T-helper 2 cell (primary cell): Measurements from ENCODE around the gene TFPI.
"Not testable (repeated sequence)": the region's sequence is repeated elsewhere in the genome, so short reads cannot be mapped to it uniquely, and the experiment has no call there.

Source experiments
- DNase-seq, 5 experiments: peaks; one replicate each; pipeline versions ENCODE4 v3.0.0 to v3.0.0-alpha.2; 2012 to 2022
- total RNA-seq, 2 donors: gene quantifications; one replicate each; lab custom pipeline; 2026; lab: John Stamatoyannopoulos, UW

TFPI gene
- total RNA-seq = 0 to 0.67 reads per million in 2 donors

DNA sequence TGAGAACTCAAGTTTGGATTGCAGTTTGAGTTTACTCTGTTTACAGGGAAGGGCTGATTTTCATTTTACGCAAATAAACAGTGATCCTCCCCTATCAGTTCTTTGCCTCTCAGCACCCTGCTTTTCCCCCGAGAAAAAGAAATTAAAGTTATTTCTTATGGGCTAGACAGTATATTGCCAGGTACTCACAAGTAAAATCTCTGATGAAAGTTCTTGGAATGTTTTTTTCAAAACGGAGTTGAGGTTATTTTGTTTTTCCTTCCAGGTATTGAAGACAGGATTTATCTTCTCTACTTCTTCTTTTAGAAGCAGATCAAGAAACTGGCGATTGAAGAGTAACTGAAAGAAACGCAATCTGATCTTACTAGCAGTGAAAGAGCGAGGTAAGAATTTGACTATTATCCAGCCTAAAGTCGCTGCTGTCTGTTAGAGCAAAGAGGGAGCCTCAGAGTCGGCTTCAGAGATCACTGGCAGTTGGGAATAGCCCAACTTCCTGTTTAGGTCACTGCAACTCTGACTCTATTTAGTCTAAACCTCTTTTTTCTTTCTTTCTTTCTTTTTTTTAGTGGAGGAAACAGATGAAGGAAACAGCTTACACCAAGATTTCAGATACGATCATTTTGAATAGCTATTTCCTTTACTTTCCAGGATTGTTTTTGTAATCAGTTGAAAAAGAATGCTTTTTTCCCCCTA, at the start of gene TFPI:
Gene TFPI, minus strand, starts transcription at position 425 of the 693 bp plus-strand sequence. CDS start 50,667 bp downstream, outside the sequence.
- peak in 1 of 5 experiments; percentile 1 for DNase-seq

GRCh38 chr2:187594801-187595200, 40.6 kb upstream of the TFPI start:
- DNase-seq = no peak

DNA sequence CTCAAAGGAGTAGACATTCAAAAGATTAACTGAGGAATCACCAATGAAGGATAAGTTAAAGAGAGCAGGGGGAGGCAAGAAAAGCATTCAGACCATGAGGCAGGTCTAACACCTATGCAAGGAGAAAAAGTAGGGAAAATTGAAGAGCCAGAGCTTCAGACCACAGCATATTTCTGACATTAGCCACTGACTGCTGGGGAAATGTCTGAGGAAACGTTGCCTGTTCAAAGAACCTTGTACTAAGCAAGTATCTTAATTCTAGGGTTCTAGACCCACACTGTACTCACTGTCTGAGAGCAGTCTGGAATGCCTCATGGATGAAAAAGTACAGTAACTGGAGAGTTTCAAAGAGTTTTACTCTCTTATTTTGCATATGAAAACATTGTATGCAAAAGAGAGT, 39.5 kb upstream of the TFPI start:
- no peak for DNase-seq

DNA sequence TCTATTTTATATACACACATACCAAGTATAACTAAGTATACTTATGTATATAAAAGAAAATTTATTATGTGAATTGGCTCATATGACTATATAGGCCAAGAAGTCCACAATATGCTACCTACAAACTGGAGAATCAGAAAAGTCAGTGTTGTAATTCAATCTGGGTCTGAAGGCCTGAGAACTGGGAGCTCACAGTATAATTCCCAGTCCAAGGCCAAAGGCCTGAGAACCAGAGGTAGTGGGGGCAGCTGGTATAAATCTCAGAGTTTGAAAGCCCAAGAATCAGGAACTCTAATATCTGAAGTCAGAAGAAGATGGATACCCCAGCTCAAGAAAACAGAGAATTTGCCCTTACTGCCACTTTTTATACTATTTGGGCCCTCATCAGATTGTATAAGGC, 38.9 kb upstream of the TFPI start:
- no peak for DNase-seq

DNA sequence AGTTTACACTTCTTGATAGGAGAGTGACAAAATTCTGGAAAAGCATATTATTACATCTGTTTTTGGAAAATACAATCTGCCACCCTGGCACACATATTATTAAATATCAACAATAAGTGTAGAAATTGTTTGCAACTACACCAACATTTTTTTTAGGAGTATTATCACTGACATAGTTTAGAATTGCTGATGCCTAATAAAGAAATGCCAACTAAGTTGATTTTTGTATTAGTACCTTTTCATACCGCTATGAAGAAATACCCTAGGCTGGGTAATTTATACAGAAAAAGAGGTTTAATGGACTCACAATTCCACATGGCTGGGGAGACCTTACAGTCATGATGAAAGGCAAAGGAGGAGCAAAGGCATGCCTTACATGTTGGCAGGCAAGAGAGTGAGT, 35.9 kb upstream of the TFPI start:
- no peak for DNase-seq

GRCh38 chr2:187586011-187586641, 31.9 kb upstream of the TFPI start:
- peak in 1 of 5 experiments; percentile 61 for DNase-seq

- peak in 1 of 5 experiments; percentile 38 for DNase-seq
Measured at GRCh38 chr2:187581125-187581896, 27.1 kb upstream of the TFPI start.

DNA sequence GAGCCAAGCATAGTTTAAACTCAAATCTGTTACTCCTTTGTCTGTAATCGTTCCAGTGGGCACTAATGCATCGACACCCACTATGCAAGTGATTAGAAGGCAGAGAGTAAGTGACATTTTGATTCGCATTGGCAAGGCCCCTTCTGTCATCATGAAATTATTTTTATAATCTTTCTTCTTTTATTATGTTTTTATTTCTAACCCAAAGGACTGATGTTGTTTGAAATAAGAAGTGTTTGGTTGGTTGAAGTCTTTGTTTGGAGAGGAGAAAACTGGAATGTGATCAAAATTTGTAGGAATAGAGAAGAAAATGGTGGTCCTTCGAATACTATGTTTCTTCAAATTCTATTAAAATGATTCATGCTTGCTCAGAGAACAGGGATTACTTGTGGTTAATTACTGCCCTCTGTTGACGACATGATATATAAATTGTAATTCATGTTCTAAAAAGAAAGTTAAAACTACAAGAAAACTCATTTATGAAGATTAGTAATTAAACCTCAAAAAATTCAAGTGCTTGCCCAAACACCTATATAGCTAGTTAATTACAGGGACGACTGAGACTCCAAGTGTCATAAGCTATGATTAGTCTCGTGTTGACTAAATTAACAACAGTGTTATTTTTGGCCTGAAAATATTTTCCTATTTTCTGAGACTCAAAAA, 26.4 kb upstream of the TFPI start:
- peak in 1 of 5 experiments; percentile 19 for DNase-seq

DNA sequence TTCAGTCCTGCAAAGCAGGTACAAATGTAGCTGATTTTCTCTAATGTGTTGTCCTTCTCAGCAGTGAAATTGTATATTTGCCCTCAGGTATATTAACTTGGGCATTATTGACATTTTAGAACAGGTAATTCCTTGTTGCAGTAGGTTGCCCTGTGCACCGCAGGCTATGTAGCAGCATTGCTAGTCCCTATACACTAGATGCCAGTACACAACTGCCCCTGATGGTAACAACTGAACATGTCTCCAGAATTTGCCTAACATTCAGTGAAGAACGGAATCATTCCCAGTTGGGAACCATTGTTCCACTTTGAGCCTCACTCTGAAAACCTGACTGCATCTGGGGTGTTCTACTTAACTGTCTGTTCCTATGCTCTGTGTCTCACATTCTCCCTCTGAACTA, 23.1 kb upstream of the TFPI start:
- DNase-seq = no peak

- DNase-seq = no peak
Measured at GRCh38 chr2:187576906-187577305, 22.7 kb upstream of the TFPI start.

- no peak for DNase-seq
Measured at GRCh38 chr2:187575751-187576067, 21.5 kb upstream of the TFPI start.

GRCh38 chr2:187574969-187575750, 20.9 kb upstream of the TFPI start:
- no peak for DNase-seq

GRCh38 chr2:187573722-187574121, 19.5 kb upstream of the TFPI start:
- DNase-seq = no peak

DNA sequence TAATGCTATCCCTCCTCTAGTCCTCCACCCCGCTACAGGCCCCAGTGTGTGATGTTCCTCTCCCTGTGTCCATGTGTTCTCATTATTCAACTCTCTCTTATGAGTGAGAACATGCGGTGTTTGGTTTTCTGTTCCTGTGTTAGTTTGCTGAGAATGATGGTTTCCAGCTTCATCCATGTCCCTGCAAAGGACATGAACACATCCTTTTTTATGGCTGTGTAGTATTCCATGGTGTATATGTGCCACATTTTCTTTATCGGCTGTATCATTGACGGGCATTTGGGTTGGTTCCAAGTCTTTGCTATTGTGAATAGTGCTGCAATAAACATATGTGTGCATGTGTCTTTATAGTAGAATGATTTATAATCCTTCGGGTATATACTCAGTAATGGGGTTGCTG, 17.8 kb upstream of the TFPI start:
- DNase-seq = not testable (repeated sequence)

- DNase-seq = no peak
Measured at GRCh38 chr2:187569571-187569970, 15.3 kb upstream of the TFPI start.

DNA sequence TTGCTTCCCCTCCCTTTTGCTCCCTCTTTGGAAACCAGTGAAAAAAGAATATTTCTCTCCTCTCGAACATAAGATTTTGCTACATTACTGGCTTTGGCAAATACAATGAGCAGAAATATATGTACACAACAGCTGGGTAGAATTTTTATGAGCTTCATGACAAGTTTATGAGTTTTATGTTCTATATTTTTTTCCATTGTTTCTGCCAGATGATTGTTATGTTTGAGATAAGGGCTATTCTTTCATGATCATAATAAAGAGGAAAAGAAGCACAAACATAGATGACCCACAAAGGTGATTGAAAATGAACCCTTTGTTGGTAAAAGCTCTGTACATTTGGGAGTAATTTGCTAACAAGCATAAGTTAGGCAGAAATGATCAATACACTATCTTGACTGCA, 14.8 kb upstream of the TFPI start:
- no peak for DNase-seq

DNA sequence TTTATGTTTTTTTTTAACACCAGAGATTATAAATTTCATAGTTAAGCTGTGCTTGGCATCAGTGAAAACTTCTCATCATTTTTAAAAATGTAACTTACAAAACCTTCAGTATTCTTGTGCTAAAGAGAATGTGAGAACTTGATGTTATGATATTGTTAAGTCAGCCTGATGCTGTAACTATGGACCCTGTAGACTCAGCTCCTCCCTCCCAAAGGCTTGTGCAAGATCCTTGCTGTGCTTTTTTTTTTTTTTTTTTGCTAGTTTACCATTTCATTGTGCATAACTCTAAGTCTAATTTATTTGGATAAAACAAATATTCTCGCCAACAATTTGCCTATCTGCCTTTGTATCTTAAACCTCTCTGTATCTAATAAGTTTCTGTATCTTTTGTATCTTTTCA, 12.9 kb upstream of the TFPI start:
- DNase-seq = no peak

DNA sequence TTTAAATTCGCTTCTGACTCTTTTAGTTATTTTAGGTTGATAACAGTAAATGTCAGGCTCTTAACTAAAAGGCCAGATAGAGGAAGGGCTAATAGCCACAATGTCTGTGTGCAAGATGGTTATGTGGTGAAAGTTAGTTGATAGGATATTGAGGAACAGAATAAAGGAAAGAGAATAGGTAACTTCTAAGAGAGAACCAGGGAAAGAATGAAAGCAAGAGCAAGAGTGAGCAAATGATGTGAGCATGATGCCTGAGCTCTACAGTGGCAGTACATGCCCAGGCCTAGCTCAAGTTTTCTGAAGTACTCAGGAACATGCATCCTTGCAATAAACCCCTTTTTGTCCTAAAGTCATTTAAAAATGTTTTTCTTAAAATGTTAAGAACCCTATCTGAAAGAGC, 12.5 kb upstream of the TFPI start:
- DNase-seq = no peak

DNA sequence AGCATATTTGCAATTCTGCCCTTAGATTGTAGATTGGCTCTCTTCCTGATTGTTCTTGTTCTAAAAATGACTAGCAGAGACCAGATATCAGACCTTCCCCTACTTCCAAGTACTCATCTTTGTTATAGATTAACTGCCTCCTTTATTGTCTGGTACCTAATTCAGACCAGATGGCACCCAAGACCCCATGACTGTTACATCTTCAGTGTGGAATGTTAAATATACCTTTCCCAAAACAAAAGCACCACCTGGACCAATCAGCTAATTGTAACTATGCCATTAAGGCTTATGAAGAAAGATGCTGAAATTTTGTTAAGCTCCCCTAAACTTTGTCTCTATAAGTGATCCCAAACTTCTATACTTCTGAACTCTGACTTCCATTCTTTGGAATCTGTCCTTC, 12.0 kb upstream of the TFPI start:
- DNase-seq = no peak

DNA sequence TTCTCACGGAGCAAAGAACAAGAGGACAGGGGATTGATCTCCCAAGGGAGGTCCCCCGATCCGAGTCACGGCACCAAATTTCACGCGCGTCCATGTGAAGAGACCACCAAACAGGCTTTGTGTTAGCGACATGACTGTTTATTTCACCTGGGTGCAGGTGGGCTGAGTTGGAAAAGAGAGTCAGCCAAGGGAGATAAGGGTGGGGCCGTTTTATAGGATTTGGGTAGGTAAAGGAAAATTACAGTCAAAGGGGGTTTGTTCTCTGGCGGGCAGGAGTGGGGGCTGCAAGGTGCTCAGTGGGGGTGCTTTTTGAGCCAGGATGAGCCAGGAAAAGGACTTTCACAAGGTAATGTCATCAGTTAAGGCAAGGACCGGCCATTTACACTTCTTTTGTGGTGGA, 11.4 kb upstream of the TFPI start:
- not testable (repeated sequence) for DNase-seq

DNA sequence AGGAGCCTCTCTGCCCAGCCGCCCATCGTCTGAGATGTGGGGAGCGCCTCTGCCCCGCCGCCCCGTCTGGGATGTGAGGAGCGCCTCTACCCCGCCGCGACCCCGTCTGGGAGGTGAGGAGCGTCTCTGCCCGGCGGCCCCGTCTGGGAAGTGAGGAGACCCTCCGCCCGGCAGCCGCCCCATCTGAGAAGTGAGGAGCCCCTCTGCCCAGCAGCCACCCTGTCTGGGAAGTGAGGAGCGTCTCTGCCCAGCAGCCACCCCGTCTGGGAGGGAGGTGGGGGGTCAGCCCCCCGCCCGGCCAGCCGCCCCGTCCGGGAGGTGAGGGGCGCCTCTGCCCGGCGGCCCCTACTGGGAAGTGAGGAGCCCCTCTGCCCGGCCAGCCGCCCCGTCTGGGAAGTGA, 2.3 kb upstream of the TFPI start:
- not testable (repeated sequence) for DNase-seq

- DNase-seq = no peak
Measured at GRCh38 chr2:187554704-187555082, 458 bp upstream of the TFPI start.
